ENCODE data around the gene SERPINH1.

Gene SERPINH1

DNA sequence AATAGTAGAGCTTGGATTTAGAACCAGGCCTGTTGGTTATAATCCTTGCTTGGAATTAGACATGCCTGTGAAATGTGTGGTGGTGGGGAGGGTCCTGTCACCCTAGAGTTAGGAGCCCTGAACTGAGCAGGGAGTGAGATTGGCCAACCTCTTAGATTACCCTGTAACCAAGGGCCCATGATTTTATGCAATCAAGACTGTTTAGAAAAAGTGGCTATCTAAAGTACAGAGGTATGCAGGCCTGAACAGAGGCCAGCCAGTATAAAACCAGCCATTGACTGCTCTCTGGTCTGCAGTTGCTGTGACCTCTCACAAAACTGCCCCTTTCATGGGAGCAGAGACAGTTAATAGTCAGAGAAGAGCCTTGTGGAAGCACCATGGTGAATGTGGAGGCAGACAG is 36.2 kb downstream of the SERPINH1 start:
- no peak for DNase-seq (ENCODE audit: low read depth)

GRCh38 chr11:75598900-75599299 is 36.8 kb downstream of the SERPINH1 start:
- DNase-seq (ENCODE audit: low read depth), result no peak

DNA sequence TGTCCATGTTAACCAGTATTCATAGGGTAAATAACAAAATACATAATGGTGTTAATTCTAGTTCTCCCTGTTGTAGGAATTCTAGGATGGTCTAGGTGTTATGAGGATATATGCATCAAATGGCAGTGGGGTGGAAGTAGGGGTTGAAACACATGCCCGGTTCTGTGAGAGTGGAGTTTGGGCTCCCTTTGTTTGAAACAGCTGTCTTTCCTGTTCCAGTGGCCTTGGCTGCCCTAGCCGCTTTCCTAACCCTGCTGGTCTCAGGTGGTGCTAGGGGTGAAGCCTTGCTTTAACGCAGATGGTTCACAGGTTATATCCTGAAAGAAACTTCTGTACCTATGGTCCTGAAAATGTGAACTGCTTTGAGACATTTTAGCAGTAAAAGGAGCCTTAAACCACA is 38.3 kb downstream of the SERPINH1 start:
- DNase-seq (ENCODE audit: low read depth), result no peak

DNA sequence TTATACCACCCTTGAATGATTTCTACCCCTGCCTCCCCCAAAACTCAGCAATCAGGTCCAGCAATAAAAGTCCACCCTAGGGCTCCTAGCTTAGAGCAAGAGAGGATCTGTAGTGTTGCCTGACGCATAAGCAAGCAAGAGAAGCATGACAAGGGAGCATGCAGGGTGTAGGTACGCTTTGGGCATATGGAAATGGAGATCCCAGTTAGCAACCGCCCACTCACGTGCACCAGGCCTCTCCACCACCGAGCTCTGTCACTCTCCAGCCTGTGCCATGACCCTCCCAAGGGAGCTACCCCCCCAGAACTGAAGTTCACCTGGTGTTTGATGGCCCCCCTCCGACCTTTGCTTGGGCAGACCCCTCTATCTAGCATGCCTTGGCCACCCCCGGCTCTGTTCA is 39.4 kb downstream of the SERPINH1 start:
- no peak for DNase-seq (ENCODE audit: low read depth)

DNA sequence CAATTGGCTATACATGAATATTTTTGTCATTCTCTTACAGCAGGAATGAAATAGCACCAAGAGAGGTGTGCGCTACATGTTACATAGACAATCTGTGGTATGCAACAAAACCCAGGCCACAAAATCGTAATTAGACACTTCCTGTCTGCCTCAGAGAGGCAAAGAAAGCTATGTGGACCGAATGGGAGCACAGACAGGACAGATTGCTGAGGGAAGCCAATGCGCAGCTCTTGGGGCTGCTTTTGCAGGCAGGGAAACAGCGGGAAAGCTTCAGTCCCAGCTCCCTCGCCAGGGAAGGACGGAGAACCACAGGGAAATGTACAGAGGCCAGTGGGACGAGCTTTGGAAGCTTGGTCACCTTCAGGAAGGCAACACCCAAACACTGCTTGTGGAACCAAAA is 40.9 kb downstream of the SERPINH1 start:
- DNase-seq (ENCODE audit: low read depth), result no peak

GRCh38 chr11:75603791-75604736 is 42.0 kb downstream of the SERPINH1 start:
- no peak for DNase-seq (ENCODE audit: low read depth)

GRCh38 chr11:75606099-75606498 is 44.0 kb downstream of the SERPINH1 start:
- no peak for DNase-seq (ENCODE audit: low read depth)

GRCh38 chr11:75611823-75612222 is 49.8 kb downstream of the SERPINH1 start:
- DNase-seq (ENCODE audit: low read depth), result no peak

DNA sequence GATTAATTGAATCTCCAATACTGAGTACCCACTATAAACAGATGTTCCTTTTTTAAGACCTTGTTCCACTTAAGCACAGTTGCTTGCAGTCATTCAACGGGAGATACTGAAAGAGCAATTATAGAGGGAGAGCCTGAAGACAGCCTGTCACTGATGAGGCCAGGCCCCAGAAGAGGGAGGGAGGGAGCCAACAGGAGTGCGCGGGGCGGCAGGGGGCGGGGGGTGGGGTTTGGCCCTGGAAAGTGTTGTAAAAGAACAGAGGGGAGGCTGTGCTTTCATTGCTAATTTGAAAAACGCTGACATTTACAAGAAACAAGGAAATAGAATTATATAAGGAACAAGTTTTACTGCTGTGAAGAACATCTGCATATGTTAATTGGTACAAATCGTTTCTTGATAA is 53.7 kb downstream of the SERPINH1 start:
- no peak for DNase-seq (ENCODE audit: low read depth)

DNA sequence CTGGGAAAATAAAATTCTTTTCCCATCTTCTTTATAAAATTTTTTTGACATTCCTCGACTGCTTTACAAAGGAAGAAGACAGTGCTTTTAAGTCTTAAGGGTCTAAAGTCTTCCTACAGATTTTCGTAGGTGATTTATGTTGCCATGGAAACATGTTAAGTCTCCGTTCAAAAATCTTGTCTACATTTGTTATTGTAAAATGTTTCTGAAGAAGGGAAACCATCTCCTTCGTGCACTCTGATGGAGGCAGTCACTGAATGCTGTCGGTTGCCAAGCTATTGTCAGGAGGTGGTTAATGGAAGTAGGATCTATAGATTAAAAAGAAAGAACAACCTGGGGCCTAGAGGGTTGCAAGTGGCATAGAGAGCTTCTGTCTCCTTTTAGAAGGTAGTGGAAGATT is 54.2 kb downstream of the SERPINH1 start:
- DNase-seq (ENCODE audit: low read depth), result no peak

Data from non-pigmented ciliary epithelial cell (primary cell).